Fibroblast of lung (primary cell): ENCODE measurements around the gene CD164. TPM values are rescaled to one million over a fixed set of nuclear protein-coding genes. Genes with fewer than 3 reads are reported as not detected.

ENCODE experiments used
- DNase-seq, 2 donors: peaks; one replicate each; pipeline versions ENCODE4 v3.0.0 to v3.0.0-alpha.2; 2010; ENCODE audit warnings: low read depth in 2 of 2
- H2AFZ ChIP-seq: 2 replicates; pipeline ENCODE4 v1.5.1; 2012; ENCODE audit warnings: low read length, control low read depth, inconsistent platforms
- H3K27ac ChIP-seq: 2 replicates; pipeline ENCODE4 v1.5.1; 2011; ENCODE audit warnings: low read length, control low read depth; ENCODE audit not compliant: insufficient read depth
- H3K27me3 ChIP-seq: 2 replicates; pipeline ENCODE4 v1.5.1; 2011; ENCODE audit warnings: mild to moderate bottlenecking, low read length; ENCODE audit not compliant: control insufficient read depth, insufficient read depth
- H3K36me3 ChIP-seq: 2 replicates; pipeline ENCODE4 v1.5.1; 2011; ENCODE audit warnings: low read length; ENCODE audit not compliant: control insufficient read depth, insufficient read depth
- H3K4me1 ChIP-seq: 2 replicates; pipeline ENCODE4 v1.5.1; 2011; ENCODE audit warnings: low read length; ENCODE audit not compliant: control insufficient read depth, insufficient read depth; ENCODE audit errors: extremely low read depth
- H3K4me2 ChIP-seq: 2 replicates; pipeline ENCODE4 v1.5.1; 2011; ENCODE audit warnings: low read length, control low read depth; ENCODE audit not compliant: insufficient read depth; ENCODE audit errors: extremely low read depth
- H3K4me3 ChIP-seq, 4 experiments: fragments of 200-600 bp in 1 of 4; sonication (generic) in 1 of 4; replicated peaks in 1 of 4; 2 replicates each; pipeline ENCODE4 v1.5.1; 2011 to 2016; ENCODE audit warnings: low read length in 4 of 4, low read depth in 3 of 4, mild to moderate bottlenecking in 3 of 4, control low read depth in 2 of 4, inconsistent platforms in 1 of 4, mixed read lengths in 1 of 4; ENCODE audit not compliant: insufficient read depth in 1 of 4; ENCODE audit errors: control extremely low read depth in 1 of 4
- H3K79me2 ChIP-seq: 2 replicates; pipeline ENCODE4 v1.5.1; 2012; ENCODE audit warnings: mild to moderate bottlenecking, low read length, inconsistent platforms; ENCODE audit not compliant: control insufficient read depth, insufficient read depth
- H3K9ac ChIP-seq: 2 replicates; pipeline ENCODE4 v1.5.1; 2011; ENCODE audit warnings: mild to moderate bottlenecking, low read length, control low read depth; ENCODE audit not compliant: insufficient read depth
- H3K9me3 ChIP-seq: 2 replicates; pipeline ENCODE4 v1.5.1; 2012; ENCODE audit warnings: low read depth, low read length; ENCODE audit not compliant: control insufficient read depth, insufficient read depth
- H4K20me1 ChIP-seq: 2 replicates; pipeline ENCODE4 v1.5.1; 2011; ENCODE audit warnings: low read length; ENCODE audit not compliant: control insufficient read depth, insufficient read depth; ENCODE audit errors: extremely low read depth
- CTCF ChIP-seq, 2 donors: IDR thresholded peaks in 1 of 2; conservative IDR thresholded peaks in 1 of 2; 1 replicate in 1 of 2; 2 replicates in 1 of 2; pipeline ENCODE4 v1.5.1; 2011 to 2012; ENCODE audit warnings: low read length in 2 of 2, control low read depth in 1 of 2, inconsistent platforms in 1 of 2, low read depth in 1 of 2, mild to moderate bottlenecking in 1 of 2
- EZH2 ChIP-seq: IDR thresholded peaks from 2 replicates; pipeline ENCODE4 v1.5.1; 2012; ENCODE audit warnings: low read length, control low read depth, mild to moderate bottlenecking; ENCODE audit errors: missing control alignments
- polyA plus RNA-seq, 2 donors: library from polyadenylated mRNA; depleted of rRNA in 1 of 2; stranded (reverse) in 1 of 2; unstranded in 1 of 2; fragments of >200 nt; gene quantifications; 2 replicates each; pipeline ENCODE4 v1.2.1, GENCODE V29; 2011 to 2012; ENCODE audit warnings: missing spikeins in 1 of 2
- total RNA-seq: library from RNA; depleted of rRNA; stranded (reverse); fragments of >200 nt; gene quantifications from 2 replicates; pipeline ENCODE4 v1.2.1, GENCODE V29; 2014

The CD164 gene
- total and polyA plus RNA-seq, 2 donors (not counting 1 experiment from before 2014, with no cell fraction given) = 232 to 280 TPM

GRCh38 chr6:109325400-109325801, 56.9 kb downstream of the CD164 start:
- Histone ChIP-seq H4K20me1 (no peaks in the 10 kb centered on the region), H3K9me3 (no peaks in the 10 kb centered on the region), H3K9ac (no peak overlapping the region), H3K4me3 (no peak overlapping the region), H3K36me3 (no peaks in the 10 kb centered on the region), H3K4me1 (no peaks in the 10 kb centered on the region), H3K79me2 (no peaks in the 10 kb centered on the region), H3K4me2 (no peak overlapping the region), H2AFZ (no peak overlapping the region), H3K27me3 (peaks cover 3% of the 10 kb centered on the region), H3K27ac (no peak overlapping the region)
- DNase-seq = no peak
- TF ChIP-seq CTCF (conservative IDR thresholded peaks at IDR 0.05 in 1 of 2, IDR thresholded peaks at IDR 0.05 in 1 of 2; ENCODE audit: low read depth in 1 of 2, low read length in 2 of 2) (no peak), EZH2 (no peak)

GRCh38 chr6:109323241-109323640, 59.0 kb downstream of the CD164 start:
- Histone ChIP-seq H3K4me2 (no peak overlapping the region), H3K79me2 (no peaks in the 10 kb centered on the region), H4K20me1 (no peaks in the 10 kb centered on the region), H3K27ac (no peak overlapping the region), H2AFZ (no peak overlapping the region), H3K27me3 (peaks cover 3% of the 10 kb centered on the region), H3K9ac (no peak overlapping the region), H3K4me1 (no peaks in the 10 kb centered on the region), H3K36me3 (no peaks in the 10 kb centered on the region), H3K9me3 (no peaks in the 10 kb centered on the region), H3K4me3 (no peak overlapping the region)
- no peak for DNase-seq
- TF ChIP-seq CTCF (conservative IDR thresholded peaks at IDR 0.05 in 1 of 2, IDR thresholded peaks at IDR 0.05 in 1 of 2; ENCODE audit: low read depth in 1 of 2, low read length in 2 of 2) (no peak), EZH2 (no peak)

- H3K4me2 ChIP-seq = no peak overlapping the region
- H3K4me1 ChIP-seq = no peaks in the 10 kb centered on the region
- no peak overlapping the region for H3K9ac ChIP-seq
- H3K79me2 ChIP-seq = no peaks in the 10 kb centered on the region
- no peak for DNase-seq
- H3K4me3 ChIP-seq = no peak overlapping the region
- TF ChIP-seq CTCF (conservative IDR thresholded peaks at IDR 0.05 in 1 of 2, IDR thresholded peaks at IDR 0.05 in 1 of 2; ENCODE audit: low read depth in 1 of 2, low read length in 2 of 2) (no peak), EZH2 (no peak)
- no peak overlapping the region for H2AFZ ChIP-seq
- no peaks in the 10 kb centered on the region for H3K36me3 ChIP-seq
- no peaks in the 10 kb centered on the region for H4K20me1 ChIP-seq
- H3K27me3 ChIP-seq = peaks cover 3% of the 10 kb centered on the region
- no peaks in the 10 kb centered on the region for H3K9me3 ChIP-seq
- H3K27ac ChIP-seq = no peak overlapping the region
These were observed 59.4 kb downstream of the CD164 start for GRCh38 chr6:109322825-109323224.
